Adipocyte (in vitro differentiated cells): ENCODE results near the gene DOCK3.

Experiments used
- DNase-seq: peaks from one replicate; pipeline ENCODE4 v3.0.0-alpha.2; 2015; ENCODE audit warnings: low read depth
- H3K27me3 ChIP-seq: replicated peaks from 2 replicates; pipeline ENCODE4 v1.7.0; 2013; ENCODE audit warnings: mild to moderate bottlenecking, low read length, moderate library complexity; ENCODE audit not compliant: control insufficient read depth, insufficient read depth
- H3K36me3 ChIP-seq: 2 replicates; pipeline ENCODE4 v1.7.0; 2013; ENCODE audit warnings: low read length, mild to moderate bottlenecking, moderate library complexity; ENCODE audit not compliant: control insufficient read depth, insufficient read depth, severe bottlenecking
- H3K4me1 ChIP-seq: 2 replicates; pipeline ENCODE4 v1.7.0; 2013; ENCODE audit warnings: mild to moderate bottlenecking, low read length, moderate library complexity; ENCODE audit not compliant: control insufficient read depth, insufficient read depth
- H3K4me3 ChIP-seq: 2 replicates; pipeline ENCODE4 v1.7.0; 2013; ENCODE audit warnings: mild to moderate bottlenecking, low read length, moderate library complexity
- H3K9ac ChIP-seq: 2 replicates; pipeline ENCODE4 v1.7.0; 2013; ENCODE audit warnings: mild to moderate bottlenecking, low read length, moderate library complexity
- H3K9me3 ChIP-seq: 2 replicates; pipeline ENCODE4 v1.7.0; 2013; ENCODE audit warnings: mild to moderate bottlenecking, low read length, moderate library complexity; ENCODE audit not compliant: control insufficient read depth

DOCK3 gene

DNA sequence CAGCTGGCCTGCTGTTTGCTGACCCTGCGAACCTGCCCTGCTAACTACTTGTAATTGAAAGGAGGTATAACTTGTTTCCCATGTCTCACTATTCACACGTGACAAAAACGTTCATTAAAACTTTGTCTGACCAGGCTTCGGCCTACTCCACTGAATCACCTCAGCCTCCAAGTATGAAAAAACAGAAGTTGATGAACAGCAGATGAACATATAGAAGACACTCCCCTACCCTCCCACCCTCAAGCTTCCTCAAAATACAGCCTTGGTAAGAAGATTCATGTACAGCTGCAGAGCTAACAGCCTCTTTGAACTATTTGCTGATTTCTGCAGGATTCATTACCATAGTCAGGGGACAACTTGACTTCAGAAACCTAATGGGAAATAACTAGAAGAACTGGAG lies 727.0 kb downstream of the DOCK3 start:
- H3K4me3 ChIP-seq = no peak overlapping the region
- peaks cover 49% of the 10 kb centered on the region for H3K36me3 ChIP-seq
- H3K9ac ChIP-seq = no peak overlapping the region
- no peaks in the 10 kb centered on the region for H3K9me3 ChIP-seq
- H3K27me3 ChIP-seq = no peaks in the 10 kb centered on the region
- peaks cover 18% of the 10 kb centered on the region for H3K4me1 ChIP-seq
- DNase-seq = no peak

DNA sequence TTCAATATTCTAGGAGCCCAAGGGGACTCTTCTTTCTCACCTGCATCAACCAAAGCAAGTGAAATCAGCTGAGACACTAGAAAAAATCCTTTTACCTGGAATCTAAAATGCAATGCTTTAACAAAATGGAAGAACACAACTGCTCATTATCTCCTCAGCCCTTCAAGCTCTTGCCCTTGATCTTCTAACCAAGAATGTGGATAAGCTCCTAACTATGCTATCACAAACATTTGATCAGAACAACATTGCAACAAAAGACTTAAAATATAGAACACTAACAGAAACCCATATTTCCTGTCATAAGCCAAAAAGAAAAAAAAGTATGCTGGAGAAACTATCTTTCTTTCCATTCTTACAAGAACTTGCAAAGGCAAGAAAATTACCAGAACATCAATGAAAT lies 728.9 kb downstream of the DOCK3 start:
- peaks cover 2% of the 10 kb centered on the region for H3K4me1 ChIP-seq
- H3K36me3 ChIP-seq = peaks cover 57% of the 10 kb centered on the region
- DNase-seq = no peak
- no peak overlapping the region for H3K4me3 ChIP-seq
- no peaks in the 10 kb centered on the region for H3K9me3 ChIP-seq
- no peaks in the 10 kb centered on the region for H3K27me3 ChIP-seq
- no peak overlapping the region for H3K9ac ChIP-seq

DNA sequence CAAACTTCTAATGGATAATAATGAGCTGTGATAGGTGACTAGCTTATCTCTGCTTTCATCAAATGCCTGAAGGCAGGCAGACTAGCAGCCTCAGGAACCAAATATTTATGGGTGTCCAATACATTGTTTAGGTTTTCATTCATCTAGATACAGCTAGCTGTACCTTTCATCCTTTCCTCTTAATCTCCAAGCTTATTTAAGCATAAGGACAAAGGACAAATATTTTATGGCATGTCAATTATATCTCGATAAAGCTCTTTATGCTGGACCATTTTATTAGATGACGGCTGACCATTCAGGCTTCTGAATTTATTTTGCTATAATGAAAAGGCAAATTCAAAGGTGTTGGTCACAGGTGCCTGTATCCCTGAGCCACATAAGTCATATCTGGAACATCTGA lies 733.3 kb downstream of the DOCK3 start:
- no peaks in the 10 kb centered on the region for H3K4me1 ChIP-seq
- no peak overlapping the region for H3K4me3 ChIP-seq
- H3K9ac ChIP-seq = no peak overlapping the region
- H3K36me3 ChIP-seq = peaks cover 77% of the 10 kb centered on the region
- no peaks in the 10 kb centered on the region for H3K9me3 ChIP-seq
- DNase-seq = no peak
- H3K27me3 ChIP-seq = no peaks in the 10 kb centered on the region

DNA sequence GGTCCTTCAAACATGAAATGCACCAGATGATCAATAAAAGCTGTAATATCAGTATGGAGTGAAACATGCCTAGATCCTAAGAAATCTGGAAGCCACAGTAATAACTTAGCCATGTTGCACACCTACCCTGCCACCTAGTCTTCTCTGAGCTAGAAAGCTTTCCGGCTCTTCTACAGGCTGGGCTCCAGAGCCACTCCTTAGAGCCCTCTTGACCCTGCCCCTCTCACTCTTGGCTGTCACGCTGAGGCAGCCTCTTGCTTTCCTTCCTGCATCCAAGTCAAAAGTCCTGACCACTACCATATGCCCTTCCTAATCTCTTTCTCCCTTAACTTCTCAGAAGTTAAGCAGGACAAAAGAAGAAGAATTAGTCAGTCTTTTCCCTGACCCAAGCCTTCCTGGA lies 734.1 kb downstream of the DOCK3 start:
- DNase-seq = no peak
- Histone ChIP-seq H3K4me1 (no peaks in the 10 kb centered on the region), H3K4me3 (no peak overlapping the region), H3K9ac (no peak overlapping the region), H3K27me3 (no peaks in the 10 kb centered on the region), H3K9me3 (no peaks in the 10 kb centered on the region), H3K36me3 (peaks cover 79% of the 10 kb centered on the region)

DNA sequence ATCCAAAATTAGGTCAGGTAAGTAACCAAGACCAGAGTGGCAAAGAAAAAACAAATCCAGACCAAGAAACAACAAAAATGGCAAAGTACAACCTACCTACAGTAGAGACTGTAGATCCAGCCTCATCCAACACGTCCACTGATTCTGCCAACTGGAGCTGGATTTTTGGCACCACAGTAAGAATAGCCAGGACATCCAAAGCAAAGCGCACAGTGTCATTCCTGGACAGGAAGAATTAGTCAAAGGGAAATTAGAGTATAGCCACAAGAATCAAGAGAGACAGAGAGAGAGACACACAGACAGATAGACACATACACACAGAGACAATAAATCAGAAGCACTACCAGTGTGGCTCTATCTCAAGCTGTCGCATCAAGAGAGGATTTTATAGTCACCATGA lies 747.5 kb downstream of the DOCK3 start:
- no peaks in the 10 kb centered on the region for H3K9me3 ChIP-seq
- no peaks in the 10 kb centered on the region for H3K4me1 ChIP-seq
- H3K36me3 ChIP-seq = peaks cover 65% of the 10 kb centered on the region
- no peak for DNase-seq
- H3K9ac ChIP-seq = no peak overlapping the region
- no peak overlapping the region for H3K4me3 ChIP-seq
- no peaks in the 10 kb centered on the region for H3K27me3 ChIP-seq

DNA sequence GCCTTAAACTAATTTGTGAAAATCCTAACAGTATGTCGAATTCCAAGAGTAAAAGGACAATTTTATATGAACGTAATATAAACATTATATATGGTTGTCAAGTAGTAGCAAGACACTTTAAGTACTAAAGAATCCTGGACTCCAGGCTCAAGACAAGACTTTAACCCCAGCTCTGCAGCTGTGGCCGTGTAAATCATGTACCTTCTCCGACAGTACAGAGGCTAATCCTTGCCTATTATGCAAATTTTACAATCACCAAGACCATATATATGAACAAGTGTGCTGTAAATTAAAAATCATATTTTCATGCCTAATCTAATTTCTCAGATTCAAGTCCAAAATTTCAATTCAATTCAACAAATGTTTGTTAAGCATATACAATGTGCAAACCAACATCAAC lies 752.2 kb downstream of the DOCK3 start:
- no peak overlapping the region for H3K4me3 ChIP-seq
- no peaks in the 10 kb centered on the region for H3K4me1 ChIP-seq
- peaks cover 70% of the 10 kb centered on the region for H3K36me3 ChIP-seq
- DNase-seq = no peak
- no peaks in the 10 kb centered on the region for H3K9me3 ChIP-seq
- H3K27me3 ChIP-seq = no peaks in the 10 kb centered on the region
- no peak overlapping the region for H3K9ac ChIP-seq

DNA sequence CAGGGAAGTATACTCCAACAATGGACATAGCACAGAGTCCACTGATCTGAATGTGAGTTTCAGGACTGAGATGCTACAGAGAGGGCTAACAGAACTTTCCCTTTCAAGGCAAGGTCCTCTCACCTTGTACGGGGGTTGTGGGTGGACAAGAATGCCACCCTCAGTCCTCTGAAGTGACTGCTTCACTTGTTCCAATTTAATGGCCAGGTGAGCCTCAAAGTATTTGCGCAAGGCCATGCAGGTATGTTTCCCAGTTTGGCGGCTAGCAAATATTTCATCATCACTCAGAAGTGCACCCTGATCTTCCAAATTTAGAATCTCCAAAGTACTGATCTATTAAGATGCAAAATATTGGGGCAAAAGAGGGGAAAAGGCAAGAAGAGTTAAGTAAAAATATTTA lies 754.4 kb downstream of the DOCK3 start:
- no peaks in the 10 kb centered on the region for H3K9me3 ChIP-seq
- no peak overlapping the region for H3K4me3 ChIP-seq
- DNase-seq = no peak
- no peaks in the 10 kb centered on the region for H3K27me3 ChIP-seq
- H3K9ac ChIP-seq = no peak overlapping the region
- H3K4me1 ChIP-seq = peaks cover 3% of the 10 kb centered on the region
- peaks cover 66% of the 10 kb centered on the region for H3K36me3 ChIP-seq
